SK-N-SH (cell line): ENCODE data around the gene SCAMP2.
"Not testable (repeated sequence)": the region's sequence is repeated elsewhere in the genome, so short reads cannot be mapped to it uniquely, and the experiment has no call there.

Experiments
- GABPA ChIP-seq: IDR thresholded peaks from 2 replicates; pipeline ENCODE4 v1.4.0; 2012; ENCODE audit warnings: low read depth, mild to moderate bottlenecking
- TAF1 ChIP-seq: IDR thresholded peaks from 2 replicates; pipeline ENCODE4 v1.6.1; 2012; ENCODE audit warnings: low read depth, mild to moderate bottlenecking, low read length, moderate library complexity, borderline replicate concordance

DNA sequence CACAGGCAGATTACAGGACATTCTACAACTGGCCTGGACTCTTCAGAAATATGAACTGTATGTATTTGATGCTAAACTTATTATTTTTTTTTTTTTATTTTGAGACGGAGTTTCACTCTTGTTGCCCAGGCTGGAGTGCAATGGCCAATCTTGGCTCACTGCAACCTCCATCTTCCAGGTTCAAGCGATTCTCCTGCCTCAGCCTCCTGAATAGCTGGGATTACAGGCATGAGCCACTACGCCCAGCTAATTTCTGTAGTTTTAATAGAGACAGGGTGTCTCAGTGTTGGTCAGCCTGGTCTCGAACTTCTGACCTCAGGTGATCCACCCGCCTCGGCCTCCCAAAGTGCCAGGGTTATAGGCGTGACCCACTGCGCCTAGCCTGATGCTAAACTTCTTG is 40.6 kb upstream of the SCAMP2 start:
- not testable (repeated sequence) for TF ChIP-seq GABPA, TAF1
